WERI-Rb-1 (cell line): ENCODE results near the gene PBX4.

Source experiments
- DNase-seq: peaks from one replicate; pipeline ENCODE4 v3.0.0-alpha.2; 2020
- H3K27ac ChIP-seq: fragments of 250-450 bp; sonication (Bioruptor Pico); 2 replicates; pipeline ENCODE4 v1.5.1; 2020; ENCODE audit warnings: mild to moderate bottlenecking, moderate library complexity
- H3K27me3 ChIP-seq: fragments of 250-450 bp; sonication (Bioruptor Pico); 2 replicates; pipeline ENCODE4 v1.5.1; 2021; ENCODE audit warnings: mild to moderate bottlenecking, low read depth, moderate library complexity; ENCODE audit not compliant: insufficient read depth, severe bottlenecking
- H3K36me3 ChIP-seq: fragments of 250-450 bp; sonication (Bioruptor Pico); 2 replicates; pipeline ENCODE4 v1.5.1; 2020; ENCODE audit warnings: mild to moderate bottlenecking, moderate library complexity
- H3K4me3 ChIP-seq: 2 replicates; pipeline ENCODE4 v1.5.1; 2011; ENCODE audit warnings: low read depth, mild to moderate bottlenecking, control low read depth, low read length
- H3K9me3 ChIP-seq: fragments of 250-450 bp; sonication (Bioruptor Pico); 2 replicates; pipeline ENCODE4 v1.5.1; 2021; ENCODE audit warnings: mild to moderate bottlenecking, moderate library complexity; ENCODE audit not compliant: severe bottlenecking
- TF ChIP-seq, protein P1 (sequence below): IDR thresholded peaks from 2 replicates; pipeline ENCODE4 v1.5.1; 2011; ENCODE audit warnings: low read depth, mild to moderate bottlenecking, control low read depth, inconsistent platforms, low read length

PBX4 gene

GRCh38 chr19:19661675-19662251 is 43.3 kb upstream of the PBX4 start:
- H3K4me3 ChIP-seq, result peak overlapping the region; percentile 31
- H3K36me3 ChIP-seq, result peaks cover 39% of the 10 kb centered on the region
- peak; percentile 77 for DNase-seq
- TF ChIP-seq, protein P1, sequence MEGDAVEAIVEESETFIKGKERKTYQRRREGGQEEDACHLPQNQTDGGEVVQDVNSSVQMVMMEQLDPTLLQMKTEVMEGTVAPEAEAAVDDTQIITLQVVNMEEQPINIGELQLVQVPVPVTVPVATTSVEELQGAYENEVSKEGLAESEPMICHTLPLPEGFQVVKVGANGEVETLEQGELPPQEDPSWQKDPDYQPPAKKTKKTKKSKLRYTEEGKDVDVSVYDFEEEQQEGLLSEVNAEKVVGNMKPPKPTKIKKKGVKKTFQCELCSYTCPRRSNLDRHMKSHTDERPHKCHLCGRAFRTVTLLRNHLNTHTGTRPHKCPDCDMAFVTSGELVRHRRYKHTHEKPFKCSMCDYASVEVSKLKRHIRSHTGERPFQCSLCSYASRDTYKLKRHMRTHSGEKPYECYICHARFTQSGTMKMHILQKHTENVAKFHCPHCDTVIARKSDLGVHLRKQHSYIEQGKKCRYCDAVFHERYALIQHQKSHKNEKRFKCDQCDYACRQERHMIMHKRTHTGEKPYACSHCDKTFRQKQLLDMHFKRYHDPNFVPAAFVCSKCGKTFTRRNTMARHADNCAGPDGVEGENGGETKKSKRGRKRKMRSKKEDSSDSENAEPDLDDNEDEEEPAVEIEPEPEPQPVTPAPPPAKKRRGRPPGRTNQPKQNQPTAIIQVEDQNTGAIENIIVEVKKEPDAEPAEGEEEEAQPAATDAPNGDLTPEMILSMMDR, result no peak
- no peaks in the 10 kb centered on the region for H3K27me3 ChIP-seq
- H3K27ac ChIP-seq, result peak overlapping the region; percentile 89
- no peaks in the 10 kb centered on the region for H3K9me3 ChIP-seq

- Histone ChIP-seq H3K9me3 (no peaks in the 10 kb centered on the region), H3K27me3 (no peaks in the 10 kb centered on the region), H3K36me3 (peaks cover 44% of the 10 kb centered on the region), H3K27ac (peak overlapping the region; percentile 89), H3K4me3 (peak overlapping the region; percentile 31)
- DNase-seq, result no peak
- TF ChIP-seq, protein P1, result no peak
Measured at GRCh38 chr19:19661141-19661674, 42.7 kb upstream of the PBX4 start.

DNA sequence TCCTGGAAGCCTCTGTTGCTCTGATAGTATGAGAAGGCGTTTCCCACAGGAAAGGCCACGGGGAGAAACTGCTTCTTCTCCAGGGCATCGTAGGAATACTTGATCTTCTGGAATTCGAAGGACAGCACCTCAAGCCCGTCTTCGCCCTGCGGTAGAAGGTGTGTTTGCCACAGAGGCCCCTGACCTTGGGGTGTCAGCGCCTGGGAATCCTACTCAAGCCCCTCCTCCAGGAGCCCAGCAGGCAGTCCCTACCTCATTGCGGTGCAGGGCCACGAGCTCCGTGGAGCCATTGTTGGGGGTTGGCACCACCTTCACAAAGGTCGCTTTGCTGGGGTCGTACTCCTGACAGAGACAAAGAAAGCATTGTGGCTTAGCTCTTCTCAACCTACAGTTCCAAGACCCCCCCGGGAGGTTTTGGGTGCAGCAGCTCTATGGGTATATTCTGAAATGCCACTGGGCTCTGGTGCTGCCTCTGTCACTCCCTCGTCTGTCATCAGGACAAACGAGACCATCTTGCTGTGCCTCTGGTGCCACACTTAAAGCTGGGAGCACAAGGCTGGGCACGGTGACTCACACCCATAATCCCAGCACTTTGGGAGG is 41.3 kb upstream of the PBX4 start:
- TF ChIP-seq, protein P1, result no peak
- Histone ChIP-seq H3K9me3 (no peaks in the 10 kb centered on the region), H3K36me3 (peaks cover 59% of the 10 kb centered on the region), H3K27ac (no peak overlapping the region), H3K27me3 (no peaks in the 10 kb centered on the region), H3K4me3 (no peak overlapping the region)
- DNase-seq, result no peak

DNA sequence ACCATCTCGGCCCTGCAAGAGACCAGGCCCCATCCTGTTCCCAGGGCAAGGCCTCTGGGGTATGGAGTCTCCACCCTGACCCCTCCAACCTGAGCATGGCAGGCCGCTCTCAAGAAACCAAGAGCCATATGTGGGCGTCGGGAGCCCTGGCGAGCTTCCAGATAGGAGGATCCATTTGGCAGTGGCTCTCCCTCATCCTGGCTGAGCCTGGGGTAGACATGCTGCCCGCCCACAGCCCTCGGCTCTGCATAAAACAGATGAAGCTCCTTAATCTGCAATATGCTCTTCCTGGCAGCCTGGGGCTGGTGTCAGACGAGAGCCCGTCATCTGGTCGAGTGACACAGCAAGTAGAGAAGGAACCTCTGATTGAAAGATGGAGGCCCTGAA is 38.9 kb upstream of the PBX4 start:
- Histone ChIP-seq H3K27ac (peak overlapping the region; percentile 66), H3K36me3 (peaks cover 81% of the 10 kb centered on the region), H3K4me3 (no peak overlapping the region), H3K9me3 (no peaks in the 10 kb centered on the region), H3K27me3 (no peaks in the 10 kb centered on the region)
- TF ChIP-seq, protein P1, result no peak
- DNase-seq, result peak; percentile 79

GRCh38 chr19:19656451-19657396 is 38.2 kb upstream of the PBX4 start:
- no peak overlapping the region for H3K4me3 ChIP-seq
- no peak for DNase-seq
- TF ChIP-seq, protein P1, result no peak
- H3K27ac ChIP-seq, result peak overlapping the region; percentile 66
- H3K27me3 ChIP-seq, result no peaks in the 10 kb centered on the region
- no peaks in the 10 kb centered on the region for H3K9me3 ChIP-seq
- peaks cover 87% of the 10 kb centered on the region for H3K36me3 ChIP-seq
